Sigmoid colon (tissue), 7 donors: Measurements from ENCODE around the gene NAA38. TPM values are rescaled to one million over a fixed set of nuclear protein-coding genes. Genes with fewer than 3 reads are reported as not detected.

Experiments used
- DNase-seq: peaks from one replicate; pipeline ENCODE4 v3.0.0-alpha.2; 2019
- H3K27ac ChIP-seq, 4 donors: fragments of 200-600 bp; sonication (generic); one replicate each; pipeline ENCODE4 v1.5.1; 2016 to 2019; ENCODE audit warnings: mild to moderate bottlenecking in 1 of 4
- H3K27me3 ChIP-seq, 3 donors: fragments of 200-600 bp; sonication (generic); one replicate each; pipeline ENCODE4 v1.5.1; 2019; ENCODE audit warnings: mild to moderate bottlenecking in 1 of 3
- H3K36me3 ChIP-seq, 4 donors: fragments of 200-600 bp; sonication (generic); one replicate each; pipeline ENCODE4 v1.5.1; 2016 to 2019
- H3K4me1 ChIP-seq, 4 donors: fragments of 200-600 bp; sonication (generic); one replicate each; pipeline ENCODE4 v1.5.1; 2017 to 2019
- H3K4me3 ChIP-seq, 4 donors: fragments of 200-600 bp; sonication (generic); one replicate each; pipeline ENCODE4 v1.5.1; 2017 to 2019; ENCODE audit warnings: mild to moderate bottlenecking in 2 of 4, moderate library complexity in 1 of 4
- H3K9me3 ChIP-seq, 4 donors: fragments of 200-600 bp in 3 of 4; sonication (generic) in 3 of 4; one replicate each; pipeline versions ENCODE4 v1.5.1 to v1.6.1; 2013 to 2019
- CTCF ChIP-seq, 4 experiments: fragments of 450-650 bp in 3 of 4; fragments of 200-600 bp in 1 of 4; IDR thresholded peaks; one replicate each; pipeline ENCODE4 v1.5.1; 2016 to 2019; ENCODE audit warnings: antibody characterized with exemption in 4 of 4, mild to moderate bottlenecking in 3 of 4, moderate library complexity in 2 of 4
- EP300 ChIP-seq, 4 donors: sonication (generic); formaldehyde crosslinking; IDR thresholded peaks; one replicate each; pipeline ENCODE4 v1.6.1; 2017; ENCODE audit warnings: antibody characterized with exemption in 4 of 4
- POLR2A ChIP-seq, 2 donors: fragments of 450-650 bp; IDR thresholded peaks; one replicate each; pipeline ENCODE4 v1.6.1; 2016; ENCODE audit warnings: antibody characterized with exemption in 2 of 2, mild to moderate bottlenecking in 2 of 2, moderate library complexity in 2 of 2
- POLR2AphosphoS5 ChIP-seq, 4 donors: sonication (generic); formaldehyde crosslinking; IDR thresholded peaks; one replicate each; pipeline ENCODE4 v1.6.1; 2017; ENCODE audit warnings: antibody characterized with exemption in 4 of 4
- WGBS, 2 donors: extraction: QIAGEN DNeasy Blood & Tissue Kit; methylation state at CpG; one replicate each; pipeline ENCODE4 v1.1.7; 2013; 5-methylcytosine and 5-hydroxymethylcytosine counted together
- intact Hi-C: fragments of 100-400 bp; cut with DNase I; formaldehyde crosslinking; loops from one replicate; pipeline ENCODE4 v1.15.1; 2023
- polyA plus RNA-seq, 3 donors: library from polyadenylated mRNA; stranded (reverse); fragments of 200-250 nt; gene quantifications; one replicate each; pipeline ENCODE4 v1.2.3, GENCODE V29; 2013
- total RNA-seq, 4 donors: library from RNA; depleted of rRNA; stranded (reverse); fragments of >200 nt; gene quantifications; one replicate each; pipeline ENCODE4 v1.1.0, GENCODE V29; 2016
- donor health status: healthy with polysubstance abuse.
- donor health status: Bipolar disorder and iron deficiency.
- donor health status: healthy.

The NAA38 gene
- total and polyA plus RNA-seq, 7 donors, result 92.4 to 206 (median 109) TPM

DNA sequence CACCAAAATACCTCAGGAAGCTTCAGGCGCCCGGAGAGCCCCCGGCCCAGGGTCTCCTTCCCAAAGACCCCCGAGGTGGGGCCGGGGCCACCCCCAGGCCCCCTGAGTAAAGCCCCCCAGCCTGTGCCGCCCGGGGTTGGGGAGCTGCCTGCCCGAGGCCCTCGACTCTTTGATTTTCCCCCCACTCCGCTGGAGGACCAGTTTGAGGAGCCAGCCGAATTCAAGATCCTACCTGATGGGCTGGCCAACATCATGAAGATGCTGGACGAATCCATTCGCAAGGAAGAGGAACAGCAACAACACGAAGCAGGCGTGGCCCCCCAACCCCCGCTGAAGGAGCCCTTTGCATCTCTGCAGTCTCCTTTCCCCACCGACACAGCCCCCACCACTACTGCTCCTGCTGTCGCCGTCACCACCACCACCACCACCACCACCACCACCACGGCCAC is 9.2 kb downstream of the NAA38 start:
- WGBS, 2 donors, result 86 to 87% methylated on average over 20 of the region's 20 CpGs
- intact Hi-C loops, result no loop called here
- TF ChIP-seq EP300 (IDR thresholded peaks at IDR 0.05) (no peak), POLR2AphosphoS5 (IDR thresholded peaks at IDR 0.05) (no peak), POLR2A (IDR thresholded peaks at IDR 0.05) (no peak), CTCF (IDR thresholded peaks at IDR 0.05) (no peak)
- H3K4me3 ChIP-seq, result no peak overlapping the region
- H3K27ac ChIP-seq, result no peak overlapping the region
- DNase-seq, result peak; percentile 64
- peaks cover 0 to 41% (median 27%) of the 10 kb centered on the region in 4 donors for H3K4me1 ChIP-seq
- H3K27me3 ChIP-seq, result no peaks in the 10 kb centered on the region
- H3K9me3 ChIP-seq, result no peaks in the 10 kb centered on the region
- H3K36me3 ChIP-seq, result peaks cover 39 to 76% (median 58%) of the 10 kb centered on the region in 4 donors

DNA sequence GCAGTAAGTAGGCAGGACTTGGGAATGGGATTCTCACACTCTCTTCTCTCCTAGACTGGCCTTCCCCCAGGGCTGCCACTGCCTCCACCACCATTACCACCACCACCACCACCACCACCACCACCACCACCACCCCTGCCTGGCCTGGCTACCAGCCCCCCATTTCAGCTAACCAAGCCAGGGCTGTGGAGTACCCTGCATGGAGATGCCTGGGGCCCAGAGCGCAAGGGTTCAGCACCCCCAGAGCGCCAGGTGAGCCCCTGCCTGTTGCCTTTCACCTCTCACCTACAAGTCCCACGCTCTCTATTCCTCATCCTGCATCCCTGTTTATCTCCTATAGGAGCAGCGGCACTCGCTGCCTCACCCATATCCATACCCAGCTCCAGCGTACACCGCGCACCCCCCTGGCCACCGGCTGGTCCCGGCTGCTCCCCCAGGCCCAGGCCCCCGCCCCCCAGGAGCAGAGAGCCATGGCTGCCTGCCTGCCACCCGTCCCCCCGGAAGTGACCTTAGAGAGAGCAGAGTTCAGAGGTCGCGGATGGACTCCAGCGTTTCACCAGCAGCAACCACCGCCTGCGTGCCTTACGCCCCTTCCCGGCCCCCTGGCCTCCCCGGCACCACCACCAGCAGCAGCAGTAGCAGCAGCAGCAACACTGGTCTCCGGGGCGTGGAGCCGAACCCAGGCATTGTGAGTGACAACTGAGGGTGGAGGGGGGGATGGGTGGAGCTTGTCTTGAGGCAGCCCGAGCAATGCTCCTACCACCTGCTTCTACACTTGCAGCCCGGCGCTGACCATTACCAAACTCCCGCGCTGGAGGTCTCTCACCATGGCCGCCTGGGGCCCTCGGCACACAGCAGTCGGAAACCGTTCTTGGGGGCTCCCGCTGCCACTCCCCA is 10.3 kb downstream of the NAA38 start:
- TF ChIP-seq EP300 (IDR thresholded peaks at IDR 0.05) (no peak), CTCF (IDR thresholded peaks at IDR 0.05) (no peak), POLR2AphosphoS5 (IDR thresholded peaks at IDR 0.05) (no peak), POLR2A (IDR thresholded peaks at IDR 0.05) (no peak)
- intact Hi-C loops, result no loop called here
- H3K4me1 ChIP-seq, result peaks cover 0 to 48% (median 29%) of the 10 kb centered on the region in 4 donors
- H3K27ac ChIP-seq, result no peak overlapping the region
- WGBS, 2 donors, result 87 to 90% methylated on average over 34 of the region's 34 CpGs
- H3K4me3 ChIP-seq, result no peak overlapping the region
- H3K27me3 ChIP-seq, result no peaks in the 10 kb centered on the region
- peaks cover 34 to 65% (median 50%) of the 10 kb centered on the region in 4 donors for H3K36me3 ChIP-seq
- DNase-seq, result peak; percentile 69
- no peaks in the 10 kb centered on the region for H3K9me3 ChIP-seq

GRCh38 chr17:7846063-7846735 is 11.2 kb downstream of the NAA38 start:
- 86 to 91% methylated on average over 22 of the region's 22 CpGs for WGBS, 2 donors
- Histone ChIP-seq H3K27me3 (no peaks in the 10 kb centered on the region), H3K9me3 (no peaks in the 10 kb centered on the region), H3K36me3 (peaks cover 34 to 59% (median 50%) of the 10 kb centered on the region in 4 donors), H3K4me3 (no peak overlapping the region), H3K4me1 (peaks cover 0 to 43% (median 26%) of the 10 kb centered on the region in 4 donors), H3K27ac (peak overlapping the region; percentile 96 to 100 (median 98))
- intact Hi-C loops, result no loop called here
- peak; percentile 69 for DNase-seq
- TF ChIP-seq POLR2AphosphoS5 (IDR thresholded peaks at IDR 0.05), result no peak
- TF ChIP-seq CTCF (IDR thresholded peaks at IDR 0.05), result no peak
- no peak for TF ChIP-seq EP300 (IDR thresholded peaks at IDR 0.05)
- no peak for TF ChIP-seq POLR2A (IDR thresholded peaks at IDR 0.05)

DNA sequence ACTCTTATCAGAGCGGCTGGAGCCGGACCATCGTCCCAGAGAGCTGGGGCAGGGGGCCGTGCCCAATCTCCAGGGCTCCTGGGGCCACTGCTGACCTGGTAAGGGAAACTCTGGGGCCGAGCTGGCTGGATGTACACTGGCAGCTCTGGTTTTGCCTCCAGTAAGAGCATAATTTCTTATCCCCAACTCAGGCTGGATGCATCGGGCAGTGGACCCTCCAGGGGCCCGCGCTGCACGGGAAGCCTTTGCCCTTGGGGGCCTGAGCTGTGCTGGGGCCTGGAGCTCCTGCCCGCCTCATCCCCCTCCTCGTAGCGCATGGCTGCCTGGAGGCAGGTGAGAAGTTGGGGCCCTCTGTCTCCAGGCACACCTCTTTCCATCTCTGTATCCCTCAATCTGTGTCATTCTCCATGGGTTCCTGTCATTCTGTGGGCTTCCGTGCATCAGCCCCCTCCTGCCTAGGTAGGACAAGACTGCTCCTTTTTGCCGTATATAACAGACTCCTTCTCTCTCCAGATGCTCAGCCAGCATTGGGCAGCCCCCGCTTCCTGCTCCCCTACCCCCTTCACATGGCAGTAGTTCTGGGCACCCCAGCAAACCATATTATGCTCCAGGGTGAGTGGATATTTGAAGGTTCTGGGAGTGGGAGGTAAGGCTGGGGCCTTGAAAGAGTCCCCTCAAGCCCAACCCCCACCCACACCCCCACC is 11.8 kb downstream of the NAA38 start:
- peak; percentile 69 for DNase-seq
- Histone ChIP-seq H3K9me3 (no peaks in the 10 kb centered on the region), H3K27me3 (no peaks in the 10 kb centered on the region), H3K4me3 (peak overlapping the region in 3 of 4 donors; percentile 61 to 75 (median 71)), H3K36me3 (peaks cover 34 to 52% (median 47%) of the 10 kb centered on the region in 4 donors), H3K4me1 (peaks cover 0 to 48% (median 32%) of the 10 kb centered on the region in 4 donors), H3K27ac (peak overlapping the region; percentile 96 to 100 (median 98))
- TF ChIP-seq CTCF (IDR thresholded peaks at IDR 0.05), result no peak
- TF ChIP-seq POLR2AphosphoS5 (IDR thresholded peaks at IDR 0.05), result no peak
- no peak for TF ChIP-seq EP300 (IDR thresholded peaks at IDR 0.05)
- 83 to 86% methylated on average over 15 of the region's 15 CpGs for WGBS, 2 donors
- intact Hi-C loops, result no loop called here
